Stimulated activated CD8-positive, alpha-beta memory T cell treated with anti-CD3 and anti-CD28 coated beads, Interleukin-12 subunit alpha, Interleukin-12 subunit beta, amount 100 ng/mL, for 1 hour (primary cell): ENCODE measurements around the gene CCDC40.
A peak's percentile ranks its signal among the peaks of the same experiment; 100 is the strongest.

Experiments used
- DNase-seq: peaks from one replicate; pipeline ENCODE4 v3.0.0-alpha.2; 2020; ENCODE audit warnings: low read depth

The CCDC40 gene

GRCh38 chr17:80000981-80001775 is 35.3 kb upstream of the CCDC40 start:
- DNase-seq: no peak

DNA sequence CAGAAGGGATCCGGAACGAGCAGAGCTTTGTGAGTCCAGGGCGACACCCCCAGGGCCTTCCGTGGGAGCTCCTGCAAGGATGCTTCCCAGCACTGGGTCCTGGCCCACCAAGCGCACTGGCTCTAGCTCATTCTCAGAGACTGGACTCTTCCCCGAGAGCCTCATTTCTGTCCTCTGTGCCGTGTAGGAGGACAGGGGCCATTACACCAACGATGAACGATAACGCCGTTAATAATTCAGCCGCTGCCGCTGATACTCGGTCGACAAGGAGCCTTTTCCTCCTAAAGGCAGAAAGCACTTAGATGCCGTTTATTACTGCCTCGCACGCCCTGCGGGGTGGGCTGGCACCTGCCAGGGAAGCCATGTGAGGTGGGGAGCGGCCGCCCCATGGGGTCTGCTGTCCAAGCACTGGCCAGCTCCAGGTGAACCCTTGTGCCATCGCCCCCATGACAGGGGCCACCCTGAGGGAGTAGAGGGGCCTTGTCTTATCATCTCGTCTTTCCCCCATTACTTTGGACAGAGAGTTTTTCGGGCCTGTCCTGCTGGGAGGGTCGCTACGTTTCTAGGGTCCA is 34.3 kb upstream of the CCDC40 start:
- no peak for DNase-seq

DNA sequence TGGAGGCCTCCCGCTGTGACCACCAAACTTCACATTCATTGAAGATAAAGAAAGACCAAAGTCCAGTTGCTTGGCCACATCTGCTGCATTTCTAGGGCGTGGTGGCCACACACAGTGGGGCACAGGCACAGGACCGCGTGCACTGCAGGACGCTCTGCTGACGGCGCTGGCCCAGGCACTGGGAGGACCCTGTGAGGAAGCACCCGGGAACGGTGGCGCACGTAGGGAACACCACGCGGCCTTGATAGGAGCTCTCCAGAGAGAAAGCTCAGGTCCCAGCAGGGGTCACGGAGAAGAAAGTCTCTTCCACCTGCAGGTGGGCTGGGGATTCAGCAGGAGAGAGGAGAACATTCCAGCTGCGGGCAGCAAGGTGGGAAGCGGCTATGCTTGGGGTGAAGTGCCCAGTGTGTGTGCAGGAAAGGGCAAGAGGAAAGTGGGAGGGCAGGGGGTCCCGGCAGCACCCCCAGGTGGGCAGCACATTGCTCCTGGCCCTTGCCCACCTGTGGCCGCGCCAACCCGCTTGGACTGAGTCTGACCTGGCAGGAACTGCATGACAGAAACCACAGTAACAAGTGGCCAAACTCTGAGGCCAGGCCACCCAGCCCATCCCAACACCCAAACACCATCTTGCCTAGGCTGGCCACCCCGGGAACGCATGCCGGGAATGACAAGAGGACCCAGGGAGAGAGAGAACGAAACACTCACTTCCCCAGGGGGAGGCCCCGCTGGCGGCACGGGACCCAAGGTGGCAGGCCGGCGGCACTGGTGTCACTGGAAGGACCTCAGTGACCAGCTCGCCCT is 33.6 kb upstream of the CCDC40 start:
- no peak for DNase-seq

- DNase-seq: no peak
These were observed 32.5 kb upstream of the CCDC40 start for GRCh38 chr17:80003969-80004368.

DNA sequence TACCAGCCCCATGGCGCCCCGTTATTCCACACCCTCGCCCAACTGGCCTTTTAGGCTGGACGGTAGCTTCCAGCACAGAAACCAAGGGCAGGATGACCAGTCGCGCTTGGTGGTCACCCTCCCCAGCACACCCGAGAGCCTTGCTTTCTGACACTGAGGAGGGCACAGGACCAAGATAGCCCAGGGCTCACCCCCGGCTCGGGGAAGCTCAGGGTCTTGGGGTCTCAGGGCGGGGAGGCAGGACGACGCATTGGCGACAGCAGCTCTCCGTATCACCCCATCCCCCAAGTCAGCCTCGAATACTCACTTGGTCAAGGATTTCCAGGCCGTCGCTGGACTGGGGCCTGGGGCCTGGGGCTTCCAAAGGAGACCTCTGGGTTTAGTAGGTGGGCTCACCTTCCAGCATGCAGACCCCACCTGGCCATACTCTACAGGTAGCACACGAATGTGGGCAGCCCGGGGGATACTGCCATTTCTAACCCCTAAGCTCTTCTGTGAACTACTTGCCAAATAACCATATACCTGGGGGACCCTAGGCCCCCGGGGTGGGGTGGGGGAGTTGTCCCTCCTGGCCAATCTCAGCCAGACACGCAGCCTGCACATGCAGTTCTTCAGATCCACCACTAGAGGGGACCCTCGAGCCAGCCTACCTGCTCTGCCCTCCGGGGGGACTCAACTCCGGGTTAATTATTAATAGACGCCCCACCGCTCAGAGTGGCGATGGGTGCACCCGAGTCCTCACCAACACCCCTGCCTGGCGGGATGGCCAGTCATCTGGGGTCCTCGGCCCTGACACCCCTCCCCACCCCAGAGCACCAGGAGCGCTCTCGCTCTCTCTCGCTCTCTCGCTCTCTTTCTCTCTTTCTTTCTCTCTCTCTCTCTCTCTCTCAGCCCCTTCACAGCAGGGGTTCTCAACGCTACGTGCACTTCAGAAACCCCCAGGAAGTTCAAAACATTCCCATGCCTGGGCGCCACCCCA is 30.8 kb upstream of the CCDC40 start:
- peak; percentile 33 for DNase-seq

DNA sequence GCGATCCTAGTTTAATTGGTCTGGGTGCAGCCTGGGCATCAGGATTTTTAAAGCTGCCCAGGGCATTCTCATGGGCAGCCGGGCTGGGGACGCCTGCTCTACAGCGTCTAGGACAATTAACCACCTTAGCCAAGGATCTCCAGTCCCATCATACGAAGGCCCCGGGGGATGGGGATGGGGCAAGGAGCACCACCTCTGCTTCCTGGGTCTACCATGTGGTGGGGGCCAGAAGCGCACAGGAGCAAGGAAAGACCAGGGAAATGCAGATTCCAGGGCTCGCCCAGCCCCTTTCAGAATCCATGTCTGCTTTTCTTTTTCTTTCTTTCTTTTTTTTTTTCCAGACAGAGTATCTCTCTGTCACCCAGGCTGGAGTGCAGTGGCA is 30.1 kb upstream of the CCDC40 start:
- no peak for DNase-seq

GRCh38 chr17:80006811-80007752 is 29.4 kb upstream of the CCDC40 start:
- no peak for DNase-seq

- DNase-seq: no peak
These were observed 28.5 kb upstream of the CCDC40 start for GRCh38 chr17:80007939-80008338.

- peak; percentile 52 for DNase-seq
These were observed 28.0 kb upstream of the CCDC40 start for GRCh38 chr17:80008383-80008840.

DNA sequence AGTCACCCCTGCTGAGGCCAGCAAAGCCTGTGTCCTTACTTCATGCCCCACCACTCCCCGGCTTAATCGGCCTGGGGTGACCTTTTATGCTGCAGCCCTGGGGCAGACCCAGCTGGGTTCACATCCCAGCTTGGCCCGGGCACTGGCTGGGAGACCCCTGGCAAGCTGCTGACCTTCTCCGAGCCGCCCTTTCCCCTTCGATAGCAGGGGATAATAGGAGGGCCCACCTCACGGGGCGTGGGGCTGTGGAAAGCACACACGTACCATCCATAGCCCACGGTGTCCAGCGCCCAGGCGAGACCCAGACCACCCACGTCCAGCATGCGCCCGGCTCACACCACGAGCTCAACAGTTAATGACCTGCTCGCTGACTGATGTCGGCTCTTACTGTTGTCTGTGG is 27.6 kb upstream of the CCDC40 start:
- DNase-seq: no peak

DNA sequence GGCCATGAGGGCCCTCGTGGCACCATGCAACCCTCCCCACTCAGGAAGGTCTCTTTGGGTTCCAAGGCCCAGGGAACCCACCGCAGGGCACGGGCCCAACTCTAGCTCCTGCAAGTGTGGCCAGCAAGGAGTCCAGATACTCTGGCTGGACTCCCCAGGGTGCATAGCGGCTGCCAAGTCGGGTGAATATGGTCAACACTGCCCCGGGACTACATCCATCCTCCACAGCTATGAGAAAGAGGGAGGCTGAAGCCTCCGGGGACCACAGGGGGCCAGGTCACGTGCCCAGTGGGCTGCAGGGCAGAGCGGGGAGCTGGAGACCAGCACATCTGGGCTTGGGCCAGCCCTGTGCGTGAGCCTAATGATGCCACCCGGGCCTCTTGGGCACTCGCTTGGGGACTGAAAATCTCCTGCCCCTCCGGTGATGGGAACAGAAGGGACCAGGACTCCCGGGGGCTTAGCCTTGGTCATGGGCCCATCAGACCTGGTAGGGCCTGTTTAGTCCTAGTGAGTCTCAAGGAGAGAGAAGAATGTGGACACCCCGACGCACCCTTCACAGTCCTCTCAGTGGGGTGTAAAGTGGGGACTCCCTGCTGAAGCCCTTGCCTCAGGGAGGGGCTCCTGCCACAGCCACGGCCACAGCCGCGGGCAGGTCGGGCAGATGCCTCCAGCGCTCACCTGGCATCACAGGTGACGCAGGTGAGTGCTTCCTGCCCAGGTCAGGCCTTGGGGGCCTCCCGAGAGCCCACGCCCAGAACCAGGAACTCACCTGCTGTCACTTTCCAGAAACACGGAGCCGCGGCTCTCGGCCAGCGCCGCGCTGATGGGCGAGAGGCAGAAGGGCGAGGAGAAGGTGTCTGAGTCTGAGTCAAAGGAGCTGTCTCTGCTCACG is 26.8 kb upstream of the CCDC40 start:
- no peak for DNase-seq

- DNase-seq: no peak
These were observed 26.1 kb upstream of the CCDC40 start for GRCh38 chr17:80010283-80010858.

DNA sequence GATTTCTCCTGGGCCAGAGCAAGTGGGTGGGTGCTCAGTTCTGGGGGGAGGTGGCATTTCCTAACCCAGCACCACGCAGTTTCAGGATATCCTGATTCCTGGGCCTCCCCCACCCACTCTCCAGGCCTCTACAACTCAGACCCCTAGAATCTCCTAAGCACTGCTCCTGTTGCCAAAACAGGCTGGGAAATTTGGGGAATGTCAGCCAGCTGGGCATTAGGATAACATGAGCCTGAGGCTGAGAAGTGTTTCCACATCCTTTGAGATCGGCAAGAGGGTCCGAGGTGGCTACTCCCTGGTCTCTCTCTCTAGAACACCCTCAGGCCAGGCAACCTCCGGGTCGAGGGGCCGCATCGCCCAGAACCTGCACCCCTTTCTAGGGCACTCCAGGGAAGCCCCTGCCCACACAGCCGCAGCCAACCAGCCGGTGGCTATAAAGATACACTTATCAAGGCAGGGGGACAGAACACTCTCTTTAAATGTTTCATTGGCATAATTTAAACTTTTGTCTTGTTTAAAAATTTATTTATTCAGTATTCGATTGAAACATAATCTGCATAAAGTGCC is 24.4 kb upstream of the CCDC40 start:
- no peak for DNase-seq

DNA sequence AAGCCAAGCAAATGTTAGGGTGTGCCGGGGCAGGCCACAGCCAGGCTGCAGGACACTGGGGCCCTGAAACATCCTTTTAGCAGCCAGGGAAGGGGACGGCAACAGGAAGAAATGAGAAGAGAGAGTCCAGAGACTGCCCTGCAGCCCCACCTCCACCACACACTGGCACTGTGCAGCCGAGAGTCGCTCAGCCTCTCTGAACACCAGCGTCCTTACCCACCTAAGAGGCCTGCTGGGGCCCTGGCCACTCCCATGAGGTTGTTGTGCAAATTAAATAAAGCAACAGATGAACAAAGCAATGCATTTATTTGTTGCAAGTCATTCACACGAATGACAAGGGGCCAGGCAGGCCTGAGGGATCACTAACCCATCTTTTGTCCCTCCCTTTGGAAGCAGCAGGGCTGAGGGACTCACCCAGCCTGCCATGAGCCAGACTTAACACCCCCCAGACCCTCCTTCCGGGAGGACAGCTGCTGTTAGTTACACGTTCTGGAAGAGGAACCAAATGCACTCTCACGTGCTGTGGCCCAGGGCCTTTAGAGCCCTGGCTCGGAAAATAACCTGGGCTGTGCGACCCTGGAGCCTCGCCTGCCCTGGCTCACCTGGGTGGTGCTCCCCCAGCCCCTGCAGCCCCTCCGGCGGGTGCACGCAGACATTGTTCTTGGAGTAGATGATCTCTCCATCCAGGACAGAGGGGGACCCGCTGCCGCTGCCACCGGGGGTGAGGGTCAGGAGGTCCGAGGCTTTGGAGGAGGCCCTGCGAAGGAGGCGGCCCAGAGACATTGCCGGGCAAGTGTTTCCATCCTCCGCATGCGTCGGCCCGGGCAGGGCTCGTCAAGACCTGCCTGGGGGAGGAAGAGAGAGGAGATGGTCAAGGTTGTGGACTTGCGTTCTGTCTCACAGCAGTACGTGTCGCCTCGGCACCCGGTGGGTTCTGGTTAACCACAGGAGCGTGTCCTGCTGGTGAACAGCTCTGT is 23.4 kb upstream of the CCDC40 start:
- no peak for DNase-seq

- DNase-seq: no peak
These were observed 19.0 kb upstream of the CCDC40 start for GRCh38 chr17:80017226-80018010.

- no peak for DNase-seq
These were observed 17.4 kb upstream of the CCDC40 start for GRCh38 chr17:80018917-80019651.
